ENCODE data around the gene SIL1. TPM values are rescaled to one million over a fixed set of nuclear protein-coding genes. Genes with fewer than 3 reads are reported as not detected.

Gene SIL1
- total and polyA plus RNA-seq, 2 of the 13 experiments (the other 11 are each of a cell fraction or from before 2014, with no cell fraction given), result 26.0 to 30.0 TPM

GRCh38 chr5:139140591-139141071 is 57.5 kb downstream of the SIL1 start:
- BruUV-seq (replicated peaks), result no TSS peak
- no peaks in the 10 kb centered on the region for H3K27me3 ChIP-seq (ENCODE audit: control insufficient read depth in 1 of 2, insufficient read depth in 2 of 2, low read length in 2 of 2)
- no peak overlapping the region for H2AFZ ChIP-seq (ENCODE audit: low read length)
- POLR2A ChIA-PET, result interaction anchor here (1.8 kb wide), 1 partner anchor 58 kb away, joined by 5 read pairs; the partner anchor contains the start of gene SIL1
- H3K9ac ChIP-seq (ENCODE audit: insufficient read depth, low read depth, low read length), result no peak overlapping the region
- TF ChIP-seq KLF16 (CRISPR knock-in tag; IDR thresholded peaks at IDR 0.05), result no peak
- TF ChIP-seq ZNF20 (CRISPR knock-in tag; IDR thresholded peaks at IDR 0.05), result no peak
- TF ChIP-seq ZNF431 (CRISPR knock-in tag; IDR thresholded peaks at IDR 0.05; ENCODE audit: borderline replicate concordance, low read depth), result no peak
- TF ChIP-seq ZNF232 (CRISPR knock-in tag; IDR thresholded peaks at IDR 0.05; ENCODE audit: borderline replicate concordance), result no peak
- no peak for TF ChIP-seq ZNF761 (CRISPR knock-in tag; conservative IDR thresholded peaks at IDR 0.05)
- no peak for TF ChIP-seq PRDM10 (CRISPR knock-in tag; IDR thresholded peaks at IDR 0.05; ENCODE audit: low read depth)
- whole genome bisulfite sequencing (ENCODE audit: low lambda C conversion rate), result over 99% methylated on average over 6 of the region's 6 CpGs
- ATAC-seq (no peak), FAIRE-seq (no peak), DNase-seq (ENCODE audit: low spot score) (no peak)
- H3K4me1 ChIP-seq (ENCODE audit: insufficient read depth, low read length), result peaks cover 36% of the 10 kb centered on the region
- H3K27ac ChIP-seq (ENCODE audit: extremely low read length, insufficient read depth, low read length), result no peak overlapping the region
- H3K79me2 ChIP-seq (ENCODE audit: insufficient read depth, low read length), result no peaks in the 10 kb centered on the region
- H3K4me3 ChIP-seq (replicated peaks in 1 of 3; ENCODE audit: insufficient read depth in 1 of 3, low read depth in 2 of 3, low read length in 3 of 3), result no peak overlapping the region
- intact Hi-C loops (cut with micrococcal nuclease; ENCODE audit: unreplicated experiment), result loop anchor here (10.0 kb wide), 1 partner anchor 124 kb away; no protein-coding TSS in a partner anchor
- no peak overlapping the region for H3K4me2 ChIP-seq (ENCODE audit: low read depth, low read length)
- no peaks in the 10 kb centered on the region for H3K9me3 ChIP-seq (ENCODE audit: low read length)
- no peaks in the 10 kb centered on the region; the same call in 1 of the 2 replicates for H4K20me1 ChIP-seq (ENCODE audit: insufficient read depth, low read length)
- in situ Hi-C loops (cut with HindIII; ENCODE audit: extremely low pct_ligation_motif_present, low pct_unique_long_range_greater_than_20kb), result no loop called here
- CTCF ChIA-PET (ENCODE audit: low intra/inter-chr PET ratio, low total read pairs), result no interaction called here
- no peaks in the 10 kb centered on the region; a peak in 1 of 5 replicates for H3K36me3 ChIP-seq (replicated peaks in 1 of 2; ENCODE audit: control insufficient read depth in 1 of 2, insufficient read depth in 2 of 2, low read length in 2 of 2)
